HCT116 (cell line): ENCODE data around the gene STX19. TPM values are rescaled to one million over a fixed set of nuclear protein-coding genes. Genes with fewer than 3 reads are reported as not detected.

Experiments used
- ATAC-seq: fragments of 200-7000 bp; cut with Tn5 transposase; 2 replicates; pipeline ENCODE4 v1.9.1; 2020; ENCODE audit warnings: mild to moderate bottlenecking, moderate library complexity
- BruUV-seq: library from RNA; stranded (reverse); fragments of 400-500 nt; replicated peaks from 2 replicates; lab custom pipeline; 2021; lab: Mats Ljungman, UMichigan
- CTCF ChIA-PET: fragments of 300-600 bp; sonication (Branson Sonifier 250); formaldehyde crosslinking; loops from one replicate; lab custom pipeline; 2021; ENCODE audit warnings: antibody characterized with exemption; lab: Charles Lee
- POLR2A ChIA-PET: fragments of 300-600, 350-600 bp; sonication (Branson Sonifier 250); formaldehyde crosslinking; loops from one replicate; lab custom pipeline; 2021; ENCODE audit warnings: antibody characterized with exemption; lab: Charles Lee
- RAD21 ChIA-PET, 2 experiments: fragments of 300-600 bp; sonication (Branson Sonifier 250); formaldehyde crosslinking; loops; one replicate each; lab custom pipeline; 2023; ENCODE audit warnings: low total read pairs in 2 of 2; ENCODE audit not compliant: uncharacterized antibody in 2 of 2, unreplicated experiment in 2 of 2, low non-redundant PET in 1 of 2; lab: Charles Lee
- DNase-seq: peaks from one replicate; pipeline ENCODE4 v3.0.0-alpha.2; 2010; ENCODE audit warnings: low read depth, low spot score
- H2AFZ ChIP-seq: fragments of 200-600 bp; shearing (Covaris generic), sonication (generic); 2 replicates; pipeline ENCODE4 v1.6.1; 2017; ENCODE audit warnings: low read depth, mixed run types, mixed read lengths, antibody characterized with exemption, low read length; ENCODE audit not compliant: poor library complexity, severe bottlenecking
- H3K27ac ChIP-seq: 2 replicates; pipeline ENCODE4 v1.5.1; 2012; ENCODE audit warnings: low read depth, low read length
- H3K27me3 ChIP-seq: fragments of 200-600 bp; sonication (generic); 2 replicates; pipeline ENCODE4 v1.6.1; 2016; ENCODE audit warnings: mixed run types, low read length, mixed read lengths; ENCODE audit not compliant: insufficient read depth
- H3K36me3 ChIP-seq, 2 experiments: fragments of 200-500 bp in 1 of 2; fragments of 200-600 bp in 1 of 2; sonication (Bioruptor generic) in 1 of 2; sonication (generic) in 1 of 2; 2 replicates each; pipeline versions ENCODE4 v1.5.1 to v1.6.1; 2014 to 2016; ENCODE audit warnings: low read length in 2 of 2, inconsistent platforms in 1 of 2, mixed read lengths in 1 of 2, mixed run types in 1 of 2; ENCODE audit not compliant: insufficient read depth in 2 of 2, control insufficient read depth in 1 of 2
- H3K4me1 ChIP-seq, 2 experiments: fragments of 200-600 bp in 1 of 2; sonication (generic) in 1 of 2; 2 replicates each; pipeline versions ENCODE4 v1.5.1 to v1.6.1; 2012 to 2017; ENCODE audit warnings: low read length in 2 of 2, inconsistent platforms in 1 of 2, mild to moderate bottlenecking in 1 of 2, mixed read lengths in 1 of 2, mixed run types in 1 of 2, moderate library complexity in 1 of 2; ENCODE audit not compliant: insufficient read depth in 2 of 2, control insufficient read depth in 1 of 2
- H3K4me2 ChIP-seq: fragments of 200-600 bp; sonication (generic); 2 replicates; pipeline ENCODE4 v1.6.1; 2017; ENCODE audit warnings: mixed run types, low read length, mixed read lengths
- H3K4me3 ChIP-seq, 2 experiments: fragments of 200-600 bp in 1 of 2; sonication (generic) in 1 of 2; replicated peaks in 1 of 2; 2 replicates each; pipeline ENCODE4 v1.5.1; 2011 to 2016; ENCODE audit warnings: low read length in 2 of 2, control low read depth in 1 of 2, low read depth in 1 of 2, mild to moderate bottlenecking in 1 of 2, mixed read lengths in 1 of 2, mixed run types in 1 of 2
- H3K79me2 ChIP-seq: fragments of 200-600 bp; sonication (generic); 2 replicates; pipeline ENCODE4 v1.6.1; 2017; ENCODE audit warnings: mild to moderate bottlenecking, mixed run types, low read length, moderate library complexity, mixed read lengths; ENCODE audit not compliant: insufficient read depth
- H3K9ac ChIP-seq: fragments of 200-600 bp; sonication (generic); 2 replicates; pipeline ENCODE4 v1.6.1; 2016; ENCODE audit warnings: low read length, mixed read lengths
- H3K9me2 ChIP-seq: fragments of 200-600 bp; sonication (generic), shearing (Covaris generic); 2 replicates; pipeline ENCODE4 v1.6.1; 2017; ENCODE audit warnings: mixed run types, mild to moderate bottlenecking, moderate library complexity; ENCODE audit not compliant: insufficient read depth
- H3K9me3 ChIP-seq, 2 experiments: fragments of 200-500 bp in 1 of 2; fragments of 200-600 bp in 1 of 2; sonication (Bioruptor generic) in 1 of 2; sonication (generic) in 1 of 2; 2 replicates each; pipeline ENCODE4 v1.6.1; 2014 to 2017; ENCODE audit warnings: low read length in 2 of 2, mixed read lengths in 2 of 2, inconsistent platforms in 1 of 2, low read depth in 1 of 2, mild to moderate bottlenecking in 1 of 2, mixed run types in 1 of 2, moderate library complexity in 1 of 2; ENCODE audit not compliant: control insufficient read depth in 1 of 2, insufficient read depth in 1 of 2
- H4K20me1 ChIP-seq: fragments of 200-600 bp; sonication (generic), shearing (Covaris generic); 2 replicates; pipeline ENCODE4 v1.6.1; 2017; ENCODE audit warnings: mixed run types, mild to moderate bottlenecking, moderate library complexity; ENCODE audit not compliant: insufficient read depth
- ATF3 ChIP-seq: IDR thresholded peaks from 2 replicates; pipeline ENCODE4 v1.6.1; 2012
- CBX3 ChIP-seq: IDR thresholded peaks from 2 replicates; pipeline ENCODE4 v1.6.1; 2012; ENCODE audit warnings: low read depth
- EZH2 ChIP-seq: fragments of 200-600 bp; sonication (generic); IDR thresholded peaks from 2 replicates; pipeline ENCODE4 v1.6.1; 2017; ENCODE audit warnings: antibody characterized with exemption, mixed run types
- REST ChIP-seq: IDR thresholded peaks from 2 replicates; pipeline ENCODE4 v1.6.1; 2012; ENCODE audit warnings: low read depth
- SIN3A ChIP-seq: IDR thresholded peaks from 2 replicates; pipeline ENCODE4 v1.6.1; 2012; ENCODE audit warnings: low read depth
- YY1 ChIP-seq: IDR thresholded peaks from 2 replicates; pipeline ENCODE4 v1.6.1; 2011; ENCODE audit warnings: low read length, low read depth, moderate library complexity, mild to moderate bottlenecking; ENCODE audit not compliant: insufficient replicate concordance; ENCODE audit errors: extremely low read depth
- intact Hi-C: fragments of 100-400 bp; cut with micrococcal nuclease; formaldehyde crosslinking; loops from 2 replicates; pipeline ENCODE4 v1.10.0; 2022
- total RNA-seq: library from RNA; stranded (reverse); gene quantifications from one replicate; pipeline ENCODE4 v1.2.1, GENCODE V29; 2021; ENCODE audit not compliant: unreplicated experiment

STX19 gene
- total RNA-seq, 1 experiment from 2014 or later, result not detected

- Histone ChIP-seq H3K27ac (no peak overlapping the region), H3K36me3 (no peaks in the 10 kb centered on the region; a peak in 1 of 4 replicates), H3K4me3 (no peak overlapping the region), H4K20me1 (no peaks in the 10 kb centered on the region), H3K9me3 (no peaks in the 10 kb centered on the region), H3K79me2 (peaks cover 14% of the 10 kb centered on the region; the same call in 1 of the 2 replicates), H2AFZ (no peak overlapping the region), H3K4me1 (peaks cover 6 to 13% of the 10 kb centered on the region in 2 experiments; a peak in 3 of 4 replicates), H3K4me2 (no peak overlapping the region), H3K27me3 (no peaks in the 10 kb centered on the region), H3K9ac (no peak overlapping the region), H3K9me2 (no peaks in the 10 kb centered on the region)
- no peak for DNase-seq
- ATAC-seq, result no peak
- TF ChIP-seq ATF3 (no peak), YY1 (no peak), REST (no peak), CBX3 (no peak), SIN3A (no peak), EZH2 (no peak)
- ChIA-PET CTCF (no interaction called here), POLR2A (no interaction called here), RAD21 (no interaction called here)
- BruUV-seq, result no TSS peak
- intact Hi-C loops, result loop anchor here (10.0 kb wide), 1 partner anchor 222 kb away; no protein-coding TSS in a partner anchor
Measured at GRCh38 chr3:94066506-94067500, 38.4 kb upstream of the STX19 start.
